Suprapubic skin (tissue), 4 donors: ENCODE results near the gene SPINDOC.

Source experiments
- POLR2A ChIP-seq, 2 donors: fragments of 450-650 bp; IDR thresholded peaks; one replicate each; pipeline ENCODE4 v1.6.1; 2017; ENCODE audit warnings: antibody characterized with exemption in 2 of 2, mild to moderate bottlenecking in 2 of 2, moderate library complexity in 2 of 2
- POLR2AphosphoS5 ChIP-seq, 3 donors: sonication (generic); formaldehyde crosslinking; IDR thresholded peaks; one replicate each; pipeline ENCODE4 v1.6.1; 2017; ENCODE audit warnings: antibody characterized with exemption in 3 of 3
- TF ChIP-seq, protein P1 (sequence below), 2 donors: fragments of 200-600 bp in 1 of 2; fragments of 450-650 bp in 1 of 2; sonication (generic) in 1 of 2; IDR thresholded peaks; one replicate each; pipeline ENCODE4 v1.5.1; 2016 to 2019; ENCODE audit warnings: antibody characterized with exemption in 2 of 2, mild to moderate bottlenecking in 1 of 2, moderate library complexity in 1 of 2

DNA sequence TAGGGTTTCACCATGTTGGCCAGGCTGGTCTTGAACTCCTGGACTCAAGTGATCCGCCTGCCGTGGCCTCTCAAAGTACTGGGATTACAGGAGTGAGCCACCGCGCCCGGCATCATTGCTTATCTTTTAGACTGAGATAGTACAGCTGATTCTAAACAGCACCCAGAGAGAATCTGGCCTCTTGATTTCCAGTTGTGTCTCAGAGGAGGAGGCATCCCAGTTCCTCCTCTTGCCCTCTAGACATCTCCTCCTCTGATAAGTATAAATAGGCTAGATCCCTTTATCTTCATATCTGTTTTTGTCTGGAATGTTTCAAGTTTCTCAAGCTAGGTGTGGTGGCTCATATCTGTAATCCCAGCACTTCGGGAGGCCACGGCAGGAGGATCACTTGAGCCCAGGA is 32.7 kb downstream of the SPINDOC start:
- TF ChIP-seq, protein P1, sequence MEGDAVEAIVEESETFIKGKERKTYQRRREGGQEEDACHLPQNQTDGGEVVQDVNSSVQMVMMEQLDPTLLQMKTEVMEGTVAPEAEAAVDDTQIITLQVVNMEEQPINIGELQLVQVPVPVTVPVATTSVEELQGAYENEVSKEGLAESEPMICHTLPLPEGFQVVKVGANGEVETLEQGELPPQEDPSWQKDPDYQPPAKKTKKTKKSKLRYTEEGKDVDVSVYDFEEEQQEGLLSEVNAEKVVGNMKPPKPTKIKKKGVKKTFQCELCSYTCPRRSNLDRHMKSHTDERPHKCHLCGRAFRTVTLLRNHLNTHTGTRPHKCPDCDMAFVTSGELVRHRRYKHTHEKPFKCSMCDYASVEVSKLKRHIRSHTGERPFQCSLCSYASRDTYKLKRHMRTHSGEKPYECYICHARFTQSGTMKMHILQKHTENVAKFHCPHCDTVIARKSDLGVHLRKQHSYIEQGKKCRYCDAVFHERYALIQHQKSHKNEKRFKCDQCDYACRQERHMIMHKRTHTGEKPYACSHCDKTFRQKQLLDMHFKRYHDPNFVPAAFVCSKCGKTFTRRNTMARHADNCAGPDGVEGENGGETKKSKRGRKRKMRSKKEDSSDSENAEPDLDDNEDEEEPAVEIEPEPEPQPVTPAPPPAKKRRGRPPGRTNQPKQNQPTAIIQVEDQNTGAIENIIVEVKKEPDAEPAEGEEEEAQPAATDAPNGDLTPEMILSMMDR (IDR thresholded peaks at IDR 0.05), result no peak
- no peak for TF ChIP-seq POLR2A (IDR thresholded peaks at IDR 0.05)
- no peak for TF ChIP-seq POLR2AphosphoS5 (IDR thresholded peaks at IDR 0.05)
